Posterior cingulate gyrus (tissue), 11 donors: ENCODE measurements around the gene FKBP1B.
"Not testable (repeated sequence)": the region's sequence is repeated elsewhere in the genome, so short reads cannot be mapped to it uniquely, and the experiment has no call there.

Source experiments
- DNase-seq, 10 donors: peaks; one replicate each; pipeline versions ENCODE4 v3.0.0 to v3.0.0-alpha.2; 2020 to 2021; ENCODE audit warnings: mixed read lengths in 3 of 10
- intact Hi-C: fragments of 100-400 bp; cut with DNase I; formaldehyde crosslinking; loops from one replicate; pipeline ENCODE4 v1.15.1; 2023

FKBP1B gene

DNA sequence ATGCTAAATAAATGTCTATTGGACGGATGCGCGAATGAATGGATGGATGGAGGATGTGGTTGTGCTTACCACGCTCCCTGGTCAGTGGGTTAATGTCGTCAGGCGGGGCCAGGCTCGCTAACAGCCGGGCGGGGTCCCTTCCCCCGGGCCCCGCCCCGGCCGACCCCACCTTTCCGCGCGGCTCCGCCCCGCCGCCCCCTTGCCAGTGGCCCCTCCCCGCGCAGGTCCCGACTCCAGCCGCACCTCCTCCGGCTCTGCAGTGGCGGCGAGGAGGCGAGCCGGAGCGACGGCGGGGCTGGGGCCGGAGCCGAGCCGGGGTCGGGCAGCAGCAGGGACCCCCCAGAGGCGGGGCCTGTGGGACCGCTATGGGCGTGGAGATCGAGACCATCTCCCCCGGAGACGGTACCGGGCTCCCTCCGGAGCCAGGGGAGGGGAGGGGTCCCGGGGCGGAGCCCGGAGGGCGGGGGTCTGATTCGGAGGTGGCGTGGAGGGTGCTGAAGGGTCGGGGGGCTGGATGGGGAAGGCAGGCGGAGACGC, at the start of gene FKBP1B:
Gene FKBP1B, plus strand, starts transcription at position 257 of the 537 bp plus-strand sequence. Its CDS starts 109 bp downstream, at position 366.
- DNase-seq = peak in 9 of 10 donors; percentile 26 to 93 (median 58)
- intact Hi-C loops = loop anchor here (2.0 kb wide), 1 partner anchor 123 kb away; the partner anchor contains the start of gene ATAD2B

DNA sequence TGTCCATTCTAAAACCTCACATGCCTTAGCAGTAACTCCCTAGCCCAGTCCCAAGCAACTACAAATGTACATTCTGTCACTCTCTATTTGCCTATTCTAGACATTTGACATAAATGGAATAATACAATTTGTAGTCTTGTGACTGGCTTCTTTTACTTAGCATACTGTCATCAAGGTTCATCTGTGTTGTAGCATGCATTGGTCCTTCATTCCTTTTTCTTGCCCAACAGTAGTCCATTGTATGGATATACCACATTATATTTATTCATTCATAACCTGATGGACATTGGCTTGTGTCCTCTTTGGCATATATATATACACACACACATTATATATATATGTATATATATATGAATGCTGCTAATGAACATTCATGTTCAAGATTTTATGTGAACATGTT, 41.8 kb upstream of the FKBP1B start:
- no peak for DNase-seq
- intact Hi-C loops = no loop called here

DNA sequence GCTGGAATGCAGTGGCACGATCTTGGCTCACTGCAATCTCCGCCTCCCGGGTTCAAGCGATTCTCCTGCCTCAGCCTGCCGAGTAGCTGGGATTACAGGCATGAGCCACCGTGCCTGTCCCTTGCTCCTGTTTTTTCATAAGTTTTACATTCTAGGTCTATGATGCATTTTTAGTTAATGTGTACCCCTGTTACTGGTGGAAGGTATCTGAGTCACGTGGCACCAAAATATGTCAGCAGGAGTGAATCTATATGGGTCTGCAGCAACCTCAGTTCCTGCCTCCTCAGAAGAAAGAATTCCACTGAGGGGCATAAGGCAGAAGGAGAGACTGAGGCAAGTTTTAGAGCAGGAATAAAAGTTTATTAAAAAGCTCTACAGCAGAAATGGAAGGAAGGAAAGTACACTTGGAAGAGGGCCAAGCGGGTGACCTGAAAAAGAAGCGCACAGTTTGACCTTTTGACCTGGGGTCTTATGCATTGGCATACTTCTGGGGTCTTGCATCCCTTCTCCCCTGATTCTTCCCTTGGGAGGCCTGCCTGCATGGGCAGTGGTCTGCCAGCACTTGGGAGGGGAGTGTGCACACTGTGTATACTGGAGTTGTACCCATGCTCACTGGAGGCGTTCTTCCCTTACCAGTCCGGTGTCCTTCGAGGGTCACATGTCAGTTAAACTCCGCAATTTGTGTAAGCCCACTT, 40.7 kb upstream of the FKBP1B start:
- intact Hi-C loops = no loop called here

DNA sequence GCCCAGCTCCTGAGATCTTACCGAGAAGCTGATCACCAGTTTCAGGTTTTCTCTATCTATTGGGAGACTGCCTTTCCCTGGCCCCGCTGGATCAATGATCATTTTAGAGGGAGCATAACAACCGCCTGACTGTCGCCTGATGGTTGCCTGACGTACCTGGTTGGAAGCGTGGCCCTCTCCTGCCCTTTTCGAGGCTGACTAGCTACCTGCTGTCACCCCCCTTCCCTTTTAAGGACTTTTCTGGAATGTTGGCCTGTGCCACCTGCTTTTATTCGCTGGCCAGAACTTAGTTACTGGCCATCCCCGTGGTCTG, 40.2 kb upstream of the FKBP1B start:
- intact Hi-C loops = no loop called here
- no peak for DNase-seq

More for the DNA sequence above, 40.7 kb upstream of the FKBP1B start:
- DNase-seq = no peak

DNA sequence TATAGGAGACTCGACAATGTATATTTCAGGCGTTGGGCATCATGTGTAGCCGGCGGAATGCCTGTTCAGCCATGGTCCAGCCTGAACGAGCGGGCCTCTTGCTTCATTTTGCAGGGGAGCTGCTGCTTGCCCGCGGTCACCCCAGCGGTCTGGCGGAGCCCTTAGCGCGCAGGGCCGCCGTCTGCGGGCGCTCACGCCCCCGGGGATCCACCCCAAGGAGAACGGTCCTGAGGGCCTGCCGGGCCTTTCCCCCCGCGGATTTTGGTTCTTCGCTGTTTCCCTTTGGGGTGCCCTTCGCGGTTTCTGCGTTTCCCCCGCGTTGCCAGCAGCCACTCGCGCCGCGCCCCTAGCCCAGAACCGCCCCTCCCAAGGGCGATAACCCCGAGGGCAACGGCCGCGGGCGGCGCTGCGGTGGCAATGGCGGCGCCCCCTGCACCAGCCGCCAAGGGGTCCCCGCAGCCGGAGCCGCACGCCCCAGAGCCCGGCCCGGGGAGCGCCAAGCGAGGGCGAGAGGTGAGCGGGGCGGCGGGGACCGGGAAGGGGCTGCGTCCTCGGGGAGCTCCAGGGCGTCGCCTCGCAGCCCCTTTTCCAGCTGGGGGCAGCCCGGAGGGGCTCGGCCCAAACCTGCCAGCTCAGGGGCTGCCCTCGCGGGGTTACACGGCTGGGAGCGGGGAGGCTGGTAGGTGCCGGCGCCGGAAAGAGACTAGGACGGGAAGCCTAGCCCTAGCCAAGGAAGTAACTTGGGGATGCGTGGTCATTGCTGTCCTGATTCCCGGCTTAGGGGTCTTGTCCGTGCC, 39.7 kb upstream of the FKBP1B start, which contains the start of gene MFSD2B:
Gene MFSD2B, plus strand, starts transcription at position 406 of the 797 bp plus-strand sequence. Its CDS starts 12 bp downstream, at position 418.
- intact Hi-C loops = no loop called here
- DNase-seq = no peak

GRCh38 chr2:24010477-24011249, 38.9 kb upstream of the FKBP1B start:
- intact Hi-C loops = no loop called here
- DNase-seq = peak in 1 of 10 donors; percentile 69

DNA sequence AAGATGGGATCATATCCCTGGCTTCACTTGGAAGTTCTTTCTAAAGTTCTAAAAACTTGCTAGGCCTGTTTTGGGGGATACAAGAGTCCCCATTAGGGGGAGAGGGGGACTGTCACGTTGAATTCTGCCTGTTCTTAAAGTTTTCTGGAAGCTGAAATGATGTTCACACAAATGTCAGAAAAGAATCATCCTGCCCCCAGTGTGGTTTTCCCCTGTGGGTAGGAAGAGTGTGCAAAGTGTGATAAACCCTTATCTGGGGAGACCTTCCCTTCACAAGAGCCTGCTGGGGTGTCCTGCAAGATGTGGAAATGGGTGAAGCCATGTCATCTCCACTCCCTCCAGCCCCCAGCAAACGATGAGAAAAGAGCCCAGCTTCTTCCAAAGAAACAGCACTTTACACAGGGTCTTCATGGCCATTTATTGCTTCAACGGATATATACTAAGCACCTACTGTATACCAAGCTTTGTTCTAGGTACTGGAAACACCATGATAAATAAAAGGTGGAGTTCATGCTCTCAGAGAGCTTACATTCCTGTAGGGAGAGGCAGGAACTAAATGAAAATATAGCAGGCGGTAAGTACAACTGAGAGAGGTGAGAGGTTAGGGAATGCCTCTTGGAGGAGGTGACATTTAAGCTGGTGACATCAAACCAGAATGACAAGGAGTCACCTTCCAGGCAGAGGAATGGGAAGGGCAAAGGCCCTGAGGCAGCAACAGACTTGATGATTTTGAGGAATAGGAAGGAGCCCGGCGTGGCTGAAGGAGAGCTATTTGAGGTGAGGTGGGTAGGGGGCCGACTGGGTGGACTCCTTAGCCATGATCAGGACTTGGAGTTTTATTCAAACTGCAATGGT, 38.1 kb upstream of the FKBP1B start:
- intact Hi-C loops = no loop called here
- no peak for DNase-seq

GRCh38 chr2:24012521-24013188, 36.9 kb upstream of the FKBP1B start:
- DNase-seq = no peak
- intact Hi-C loops = no loop called here

GRCh38 chr2:24014902-24015301, 34.6 kb upstream of the FKBP1B start:
- DNase-seq, intact Hi-C loops: not testable (repeated sequence)

DNA sequence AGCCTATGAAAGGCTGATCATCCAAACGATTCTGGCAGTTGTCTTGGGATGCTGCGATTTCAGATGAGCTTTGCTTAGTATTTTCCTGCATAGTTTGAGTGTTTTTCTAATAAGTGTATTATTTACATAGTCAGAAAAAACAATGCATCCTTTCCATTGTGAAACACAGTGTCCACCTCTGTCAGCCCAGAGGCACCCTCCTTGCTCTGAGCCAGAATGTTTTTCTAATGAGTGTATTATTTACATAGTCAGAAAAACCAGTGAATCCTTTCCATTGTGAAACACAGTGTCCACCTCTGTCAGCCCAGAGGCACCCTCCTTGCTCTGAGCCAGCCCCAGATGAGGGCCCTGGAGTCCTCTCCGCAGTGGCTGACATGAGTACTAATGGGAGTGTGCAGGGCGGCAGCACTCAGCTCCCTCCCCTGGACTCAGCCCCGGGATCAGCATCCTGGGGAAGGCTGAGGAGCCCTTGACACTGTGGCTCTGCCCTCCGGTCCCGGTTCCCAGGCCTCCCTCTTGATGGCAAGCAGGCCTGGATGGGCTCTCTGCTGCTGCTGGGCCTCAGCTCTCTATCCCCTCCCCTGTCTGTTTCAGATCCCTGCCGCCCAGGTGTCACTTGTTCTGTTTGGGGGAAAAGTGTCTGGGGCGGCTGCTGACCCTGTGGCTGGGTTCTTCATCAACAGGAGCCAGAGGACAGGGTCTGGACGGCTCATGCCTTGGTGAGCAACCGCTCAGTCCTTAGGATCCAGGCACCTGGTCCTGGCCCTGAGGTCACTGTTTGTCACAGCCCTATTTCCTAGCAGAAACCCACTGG, 33.8 kb upstream of the FKBP1B start:
- DNase-seq = no peak
- intact Hi-C loops = no loop called here

DNA sequence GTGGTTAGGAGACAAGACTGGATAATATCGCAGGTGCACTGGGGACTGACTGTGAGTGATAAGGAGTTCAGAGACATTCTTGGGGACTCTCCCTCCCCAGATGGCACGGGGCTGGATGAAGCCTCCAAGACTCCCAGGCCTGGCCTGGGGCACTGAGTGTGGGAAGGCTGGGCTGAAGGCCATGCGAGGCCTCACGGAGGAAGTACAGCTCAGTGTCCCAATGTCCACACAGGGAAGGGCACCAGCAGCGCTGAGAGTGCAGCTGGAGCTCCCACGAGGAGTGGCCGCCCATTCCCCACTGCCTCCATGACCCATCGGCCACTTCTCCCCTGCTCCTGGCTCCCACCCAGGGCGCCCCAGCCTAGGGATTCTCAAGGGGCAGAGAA, 33.2 kb upstream of the FKBP1B start:
- intact Hi-C loops = no loop called here
- no peak for DNase-seq

DNA sequence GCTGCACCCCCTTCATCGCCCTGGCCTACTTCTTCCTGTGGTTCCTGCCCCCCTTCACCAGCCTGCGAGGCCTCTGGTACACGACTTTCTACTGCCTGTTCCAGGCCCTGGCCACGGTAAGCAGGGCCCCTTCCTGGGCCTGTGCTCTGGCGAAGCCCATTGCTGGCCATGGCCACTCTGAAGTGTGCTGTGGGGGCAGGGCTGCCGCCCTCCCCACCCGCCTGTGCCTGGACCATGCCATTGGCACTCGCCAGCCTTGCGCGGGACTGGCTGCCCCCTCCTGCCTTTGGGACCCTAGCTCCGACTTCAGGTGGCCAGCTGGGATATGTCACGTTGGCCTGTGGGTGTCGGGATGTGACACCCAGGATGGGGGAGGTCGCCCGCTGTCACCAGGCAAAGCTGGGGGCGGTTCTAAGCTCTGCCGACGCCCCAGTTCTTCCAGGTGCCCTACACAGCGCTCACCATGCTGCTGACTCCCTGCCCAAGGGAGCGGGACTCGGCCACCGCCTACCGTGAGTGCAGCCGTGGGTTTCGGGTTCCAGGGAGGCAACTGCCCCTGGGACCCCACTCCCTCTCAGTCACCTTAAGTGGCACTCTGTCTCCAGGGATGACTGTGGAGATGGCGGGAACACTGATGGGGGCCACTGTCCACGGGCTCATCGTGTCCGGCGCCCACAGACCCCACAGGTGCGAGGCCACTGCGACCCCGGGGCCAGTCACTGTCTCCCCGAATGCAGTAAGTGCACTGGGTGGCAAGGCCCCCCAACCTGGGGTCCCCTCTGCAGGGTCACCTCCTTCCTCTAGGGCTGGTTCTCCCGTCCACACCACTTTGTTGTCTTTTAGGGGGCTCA, 32.5 kb upstream of the FKBP1B start:
- DNase-seq = no peak
- intact Hi-C loops = no loop called here

GRCh38 chr2:24017711-24018110, 31.8 kb upstream of the FKBP1B start:
- intact Hi-C loops = no loop called here

GRCh38 chr2:24018241-24018640, 31.3 kb upstream of the FKBP1B start:
- intact Hi-C loops = no loop called here
- DNase-seq = peak in 1 of 10 donors; percentile 55

More at GRCh38 chr2:24017711-24018110, 31.8 kb upstream of the FKBP1B start:
- no peak for DNase-seq

- intact Hi-C loops = no loop called here
- no peak for DNase-seq
Measured at GRCh38 chr2:24019729-24020128, 29.8 kb upstream of the FKBP1B start.

DNA sequence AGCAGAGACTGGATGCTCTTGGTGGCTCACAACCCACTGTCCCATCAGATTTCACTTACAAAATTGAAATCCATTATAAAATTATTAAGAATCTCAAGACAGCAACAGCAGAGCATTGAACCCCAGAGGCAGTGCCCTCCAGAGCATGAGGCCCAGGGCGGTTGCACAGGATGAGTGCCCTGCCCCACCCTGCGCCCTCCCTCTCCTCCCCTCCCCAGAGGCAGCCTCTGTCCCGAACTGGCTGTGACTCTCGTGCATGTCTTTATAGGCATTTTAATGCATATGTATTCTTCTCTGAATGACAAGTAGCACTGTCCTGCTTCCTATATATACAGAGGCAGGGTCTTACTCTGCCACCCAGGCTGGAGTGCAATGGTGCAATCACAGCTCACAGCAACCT, 29.3 kb upstream of the FKBP1B start:
- intact Hi-C loops = no loop called here
- no peak for DNase-seq
